Placental epithelial cell (primary cell): Measurements from ENCODE around the gene AMY1B. TPM values are rescaled to one million over a fixed set of nuclear protein-coding genes. Genes with fewer than 3 reads are reported as not detected.

Source experiments
- small RNA-seq: library from RNA; depleted of rRNA; stranded (forward); fragments of <200 nt; gene quantifications from one replicate; pipeline ENCODE3, GENCODE V24; 2012
- total RNA-seq: library from RNA; depleted of rRNA; stranded (reverse); fragments of >200 nt; gene quantifications from 2 replicates; pipeline ENCODE4 v1.2.3, GENCODE V29; 2012

AMY1B gene
- not detected in 2 replicates for total RNA-seq

DNA sequence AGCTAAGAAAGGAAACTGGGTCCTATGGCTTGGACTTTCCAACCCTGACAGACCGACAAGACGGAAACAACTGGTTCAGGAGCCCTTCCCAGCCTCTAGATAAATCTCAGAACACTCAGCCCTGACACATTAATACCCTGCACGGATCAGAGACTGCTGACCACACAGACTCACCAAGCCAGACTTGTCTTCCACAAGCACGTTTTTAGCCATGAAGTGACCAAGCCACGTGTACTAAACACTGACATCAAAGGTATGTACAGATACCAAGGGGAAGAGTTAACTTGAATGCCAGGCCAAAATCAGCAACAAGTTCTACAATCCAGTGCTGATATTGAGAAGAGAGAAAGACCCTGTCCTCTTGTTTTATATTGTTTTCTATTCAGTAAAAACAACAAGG, at the start of gene AMY1B:
TSS of gene AMY1B (minus strand) at position 101 of the 400 bp plus-strand sequence. CDS start 571 bp downstream, outside the sequence.

DNA sequence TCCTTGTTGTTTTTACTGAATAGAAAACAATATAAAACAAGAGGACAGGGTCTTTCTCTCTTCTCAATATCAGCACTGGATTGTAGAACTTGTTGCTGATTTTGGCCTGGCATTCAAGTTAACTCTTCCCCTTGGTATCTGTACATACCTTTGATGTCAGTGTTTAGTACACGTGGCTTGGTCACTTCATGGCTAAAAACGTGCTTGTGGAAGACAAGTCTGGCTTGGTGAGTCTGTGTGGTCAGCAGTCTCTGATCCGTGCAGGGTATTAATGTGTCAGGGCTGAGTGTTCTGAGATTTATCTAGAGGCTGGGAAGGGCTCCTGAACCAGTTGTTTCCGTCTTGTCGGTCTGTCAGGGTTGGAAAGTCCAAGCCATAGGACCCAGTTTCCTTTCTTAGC, 40.5 kb downstream of the AMY1B start, which contains the start of gene AMY1A:
TSS of gene AMY1A (plus strand) at position 301 of the 400 bp plus-strand sequence. CDS start 571 bp downstream, outside the sequence.

Small RNAs within 50 kb of the gene (small RNA-seq; reads per million reads assigned to genes)
- gene AC105272.1, result not detected

Other genes starting within 250 kb of the AMY1B start
- gene RNPC3, start 170.5 kb downstream of the AMY1B start, total RNA-seq, result 9.1 and 20.8 TPM in 2 replicates
- 2.2 and 13.3 TPM in 2 replicates for gene AMY2B, start 124.6 kb downstream of the AMY1B start, total RNA-seq
- not detected in 2 replicates for gene AMY2A, start 78.8 kb downstream of the AMY1B start, total RNA-seq
- not detected in 2 replicates for gene AMY1A, start 40.5 kb downstream of the AMY1B start, total RNA-seq
- gene AMY1C, start 53.7 kb upstream of the AMY1B start, total RNA-seq, result not detected in 2 replicates